Superior temporal gyrus (tissue), 1 donor: ENCODE results near the gene UBE2E2.
"Not testable (repeated sequence)": the region's sequence is repeated elsewhere in the genome, so short reads cannot be mapped to it uniquely, and the experiment has no call there.

Experiments
- DNase-seq: peaks from one replicate; pipeline ENCODE4 v3.0.0-alpha.2; 2016; ENCODE audit errors: extremely low spot score

Gene UBE2E2

DNA sequence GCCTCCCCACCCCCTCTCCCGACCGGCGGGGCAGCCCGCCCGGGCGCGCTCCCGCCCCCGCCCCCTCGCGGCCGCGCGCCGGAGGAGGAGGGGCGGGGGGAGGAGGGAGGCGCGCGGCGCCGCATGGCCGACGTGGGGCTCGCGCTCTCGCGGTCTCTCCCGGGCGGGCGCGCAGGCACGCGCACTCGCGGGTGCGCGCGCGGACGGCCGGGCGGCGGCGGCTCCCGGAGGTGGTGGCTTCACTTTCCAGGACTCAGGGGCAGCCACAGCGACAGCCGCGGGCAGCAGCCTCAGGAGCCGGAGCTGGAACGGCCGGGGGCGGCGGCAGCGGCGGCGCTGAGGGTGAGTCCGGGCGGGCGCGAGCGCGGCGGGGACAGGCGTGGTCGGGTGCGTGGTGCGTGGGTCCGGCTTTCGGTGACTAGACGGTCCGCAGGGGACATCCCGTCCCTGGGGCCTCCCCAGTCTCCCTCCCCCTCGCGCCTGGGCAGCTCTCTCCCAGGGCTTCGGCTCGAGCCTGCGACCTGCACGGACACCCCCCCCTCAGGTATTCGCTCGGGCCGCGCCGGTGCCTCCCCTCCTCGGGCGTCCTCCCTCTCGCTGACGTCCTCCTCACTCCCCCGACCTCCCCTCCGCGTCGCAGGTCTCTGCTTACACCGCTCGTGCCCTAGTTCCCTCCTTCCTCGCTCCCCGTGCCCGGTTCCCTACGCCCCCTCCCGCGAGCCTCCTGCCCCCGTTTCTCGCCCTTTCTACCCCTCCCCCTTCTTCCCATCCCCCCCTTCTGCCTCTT is at the start of gene UBE2E2:
UBE2E2 (plus strand) TSS at position 407 of the 787 bp plus-strand sequence.
- no peak for DNase-seq

DNA sequence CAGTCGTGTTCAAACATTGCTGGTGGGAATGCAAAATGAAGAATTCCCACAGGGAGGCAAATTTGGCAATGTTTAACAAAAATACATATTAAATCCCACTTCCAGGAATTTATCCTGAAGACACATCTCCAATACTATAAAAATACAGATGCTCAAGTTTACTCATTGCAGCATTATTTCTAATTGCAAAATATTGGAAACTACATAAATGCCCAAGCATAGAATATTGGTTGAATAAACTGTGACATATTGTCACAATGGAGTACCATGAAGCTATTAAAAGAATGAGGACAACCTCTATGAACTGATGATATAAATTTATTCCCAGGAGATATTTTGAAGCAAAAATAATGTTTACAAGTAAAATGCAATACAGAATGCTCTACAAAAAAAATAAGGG is 49.7 kb upstream of the UBE2E2 start:
- no peak for DNase-seq

DNA sequence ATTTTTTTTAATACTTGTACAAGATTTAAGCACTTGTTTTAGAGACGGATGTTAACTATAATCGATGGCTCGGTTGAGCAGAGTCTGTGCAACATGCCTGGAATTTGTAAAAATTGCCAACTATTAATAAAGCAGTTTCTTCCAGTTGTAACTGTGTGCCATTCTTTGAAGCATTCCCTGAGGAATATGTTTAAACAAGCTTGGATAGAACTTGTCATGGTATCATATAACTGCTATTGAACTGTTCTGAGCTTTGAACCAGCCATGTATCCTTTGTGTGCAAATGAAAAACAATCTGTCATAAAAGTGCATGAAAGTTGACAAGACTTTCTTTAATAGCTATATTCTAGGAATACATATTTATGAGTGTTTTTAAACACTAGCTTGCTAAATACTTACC is 45.8 kb upstream of the UBE2E2 start:
- DNase-seq: no peak

DNA sequence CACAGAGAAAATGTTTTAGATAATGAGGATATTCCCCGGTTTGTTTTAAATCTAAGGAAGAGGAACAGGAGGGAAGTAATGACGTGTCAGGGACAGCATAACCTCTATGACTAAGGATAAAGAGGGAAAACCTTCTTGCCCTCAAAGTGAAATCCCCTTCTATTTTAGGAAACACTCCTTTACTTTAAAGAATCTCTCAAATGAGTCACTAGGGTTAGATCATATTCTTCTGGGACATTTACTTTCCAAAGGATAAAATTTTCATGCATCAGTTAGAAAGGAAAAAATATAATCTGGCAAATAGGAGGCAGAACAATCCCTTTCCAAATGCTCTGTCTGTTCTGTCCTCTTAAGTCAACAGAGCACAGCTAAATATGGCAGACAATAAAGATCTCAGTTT is 43.2 kb upstream of the UBE2E2 start:
- no peak for DNase-seq

DNA sequence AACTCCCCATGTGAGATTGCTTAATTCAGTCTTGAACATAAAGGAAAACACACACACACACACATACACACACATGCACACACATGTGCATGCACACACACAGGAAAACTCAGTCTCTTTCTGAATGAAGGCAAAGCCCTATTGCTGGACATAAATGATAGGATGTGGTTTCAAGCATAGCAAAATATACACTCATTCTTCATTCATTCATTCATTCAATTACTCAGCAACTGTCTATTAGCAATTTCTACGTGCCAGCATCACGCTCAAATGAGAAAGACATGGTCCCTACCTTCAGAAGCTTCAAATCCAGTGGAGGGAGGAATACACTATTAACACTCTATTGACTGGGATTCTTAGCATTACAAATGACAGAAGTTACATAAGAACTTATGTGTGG is 41.8 kb upstream of the UBE2E2 start:
- DNase-seq: no peak

DNA sequence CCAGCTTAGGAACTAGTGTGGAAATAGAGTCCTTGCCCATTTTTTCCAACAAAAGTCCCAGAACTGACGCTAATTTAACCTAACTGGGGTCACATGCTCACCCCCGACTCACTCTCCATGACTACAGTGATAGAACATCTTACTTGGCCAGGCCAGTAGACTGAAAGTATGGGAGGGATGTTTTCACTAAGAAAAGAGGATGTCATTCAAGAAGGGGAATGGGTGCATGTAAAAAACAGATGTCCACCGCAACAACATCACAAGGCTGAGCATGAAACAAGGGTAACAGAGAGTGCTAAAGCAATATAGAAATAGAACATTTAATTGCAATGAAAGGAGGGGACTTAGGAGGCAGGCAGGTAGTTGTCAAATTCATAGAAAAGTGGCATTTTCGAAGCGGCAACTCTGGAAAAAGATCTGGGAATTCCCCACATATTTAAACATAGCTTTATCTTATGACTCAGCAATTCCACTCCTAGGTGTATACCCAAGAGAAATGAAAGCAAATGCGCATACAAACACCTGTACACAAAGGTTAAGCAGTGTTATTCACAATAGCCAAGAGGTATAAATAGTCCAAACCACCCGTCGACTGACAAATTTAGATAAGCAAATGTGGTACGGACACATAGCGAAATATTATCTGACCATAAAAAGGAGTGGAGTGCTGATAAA is 41.1 kb upstream of the UBE2E2 start:
- DNase-seq: no peak

DNA sequence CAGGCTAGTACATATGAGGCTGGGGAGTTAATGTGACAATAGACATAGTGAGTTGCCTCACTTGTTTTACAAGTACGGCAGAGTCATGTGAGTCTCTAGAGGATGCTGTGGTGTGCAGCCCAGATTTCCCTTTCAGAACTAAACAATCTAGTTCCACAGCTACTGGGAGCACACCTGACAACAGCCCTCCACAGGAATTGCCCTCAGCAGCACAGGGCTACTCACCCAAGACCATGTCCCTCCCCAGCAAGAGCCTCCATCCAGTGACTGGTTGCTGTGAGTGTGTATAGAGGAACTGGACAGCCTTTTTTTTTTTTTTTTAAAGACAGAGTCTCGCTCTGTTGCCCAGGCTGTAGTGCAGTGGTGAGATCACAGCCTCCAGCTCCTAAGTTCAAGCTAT is 40.2 kb upstream of the UBE2E2 start:
- DNase-seq: no peak

DNA sequence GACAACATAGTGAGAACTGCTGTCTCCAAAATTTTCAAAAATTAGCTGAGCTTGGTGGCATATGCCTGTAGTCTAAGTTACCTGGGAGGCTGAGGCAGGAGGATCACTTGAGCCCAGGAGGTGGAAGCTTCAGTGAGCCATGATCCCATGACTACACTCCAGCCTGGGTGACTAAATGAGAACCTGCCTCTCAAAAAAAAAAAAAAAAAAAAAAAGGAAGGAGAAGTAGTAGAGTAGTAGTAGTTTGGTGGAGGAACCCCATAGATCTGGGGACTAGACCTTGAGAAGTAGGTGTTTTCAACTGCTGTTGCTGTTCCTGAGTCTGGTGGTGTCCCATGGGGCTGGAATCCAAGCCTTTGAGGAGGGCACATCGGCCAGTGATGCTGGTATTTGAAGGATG is 38.4 kb upstream of the UBE2E2 start:
- DNase-seq: no peak

DNA sequence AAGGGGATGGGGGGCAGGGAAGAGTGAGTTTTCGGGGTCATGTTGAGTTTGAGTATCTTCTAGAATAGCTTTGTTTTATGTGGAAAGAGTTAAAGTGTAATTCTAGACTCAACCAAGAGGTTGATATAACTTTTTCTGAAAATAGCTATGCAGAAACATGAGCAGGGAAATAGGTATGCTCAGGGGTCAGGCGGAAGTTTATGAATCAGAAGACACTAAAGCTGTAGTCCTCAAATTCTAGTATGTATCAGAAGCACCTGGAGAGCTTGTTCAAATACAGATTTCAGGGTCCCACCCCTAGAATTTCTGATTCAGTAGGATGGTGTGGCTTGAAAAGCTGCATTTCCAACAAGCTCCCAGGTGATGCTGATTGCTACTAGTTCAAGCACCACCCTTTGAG is 37.6 kb upstream of the UBE2E2 start:
- no peak for DNase-seq

DNA sequence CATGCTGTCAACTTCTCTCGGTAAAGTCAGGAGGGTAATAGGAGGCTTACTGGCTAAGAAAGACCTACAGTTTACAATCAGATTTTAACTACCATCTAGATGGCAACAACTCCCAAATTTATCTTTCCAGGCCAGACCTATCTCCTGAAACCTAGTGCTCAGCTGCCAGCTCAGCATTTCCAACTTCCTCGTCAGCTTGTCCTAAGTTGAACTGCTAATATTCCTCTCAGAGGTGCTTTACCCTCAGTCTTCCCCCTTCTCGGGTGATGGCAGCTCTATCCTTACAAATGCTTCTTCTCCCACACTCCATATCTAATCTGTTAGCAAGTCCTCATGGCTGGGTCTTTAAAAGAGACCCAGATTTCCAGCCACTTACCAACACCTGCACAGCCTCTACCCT is 36.9 kb upstream of the UBE2E2 start:
- DNase-seq: no peak

DNA sequence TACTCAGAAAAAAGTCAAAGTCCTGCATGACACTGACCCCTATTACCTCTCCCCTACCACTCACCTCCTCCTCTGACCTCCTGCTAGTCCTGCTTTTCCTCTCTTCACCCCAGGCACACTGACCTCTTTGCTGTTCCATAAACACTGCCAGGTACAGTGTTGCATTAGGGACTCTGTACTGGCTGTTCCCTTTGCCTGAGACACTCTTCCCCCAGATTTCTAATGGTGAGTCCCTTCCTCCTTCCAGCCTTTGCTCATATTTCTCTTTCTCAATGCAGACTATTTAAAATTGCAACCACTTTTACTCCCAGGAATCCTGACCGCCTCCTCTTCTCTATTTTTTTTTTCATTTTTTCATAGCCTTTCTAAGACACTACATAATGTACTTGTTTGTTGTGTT is 36.3 kb upstream of the UBE2E2 start:
- no peak for DNase-seq

DNA sequence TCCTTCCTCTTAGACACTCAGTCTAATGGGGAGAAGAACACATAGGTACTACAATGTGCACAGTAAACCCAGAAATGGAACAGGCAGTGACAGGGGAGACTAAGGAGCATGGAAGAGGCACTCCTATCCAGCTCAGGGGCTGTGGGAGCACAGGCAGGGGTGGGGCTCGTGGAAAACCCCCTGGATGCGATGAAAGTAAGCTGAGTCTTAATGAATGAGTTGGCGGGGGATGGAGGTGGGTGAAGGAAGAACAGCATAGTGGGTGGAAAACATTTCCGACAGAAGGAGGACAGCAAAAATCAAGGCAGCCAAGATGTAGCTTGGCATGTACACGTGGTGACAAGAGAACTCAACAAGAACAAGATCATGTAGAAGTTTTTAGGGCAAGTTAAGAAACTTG is 33.6 kb upstream of the UBE2E2 start:
- DNase-seq: peak; percentile 41

DNA sequence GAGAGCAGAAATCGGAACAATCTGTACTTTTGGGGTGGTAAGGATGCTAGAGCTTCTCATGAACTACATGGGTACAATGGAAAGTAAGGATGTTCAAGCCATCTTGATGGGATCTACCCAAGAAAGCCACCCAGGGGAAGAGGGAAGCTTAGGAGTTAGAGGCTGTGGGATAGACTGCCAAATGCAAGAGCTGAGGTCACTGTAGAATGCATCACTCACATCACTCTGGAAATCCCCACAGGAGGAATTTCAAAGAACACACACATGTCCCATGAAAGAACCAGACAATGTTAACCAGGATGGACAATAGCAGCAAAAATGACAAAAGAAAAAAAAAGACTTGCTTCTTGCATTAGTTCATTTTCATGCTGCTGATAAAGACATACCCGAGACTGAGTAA is 32.8 kb upstream of the UBE2E2 start:
- DNase-seq: no peak

DNA sequence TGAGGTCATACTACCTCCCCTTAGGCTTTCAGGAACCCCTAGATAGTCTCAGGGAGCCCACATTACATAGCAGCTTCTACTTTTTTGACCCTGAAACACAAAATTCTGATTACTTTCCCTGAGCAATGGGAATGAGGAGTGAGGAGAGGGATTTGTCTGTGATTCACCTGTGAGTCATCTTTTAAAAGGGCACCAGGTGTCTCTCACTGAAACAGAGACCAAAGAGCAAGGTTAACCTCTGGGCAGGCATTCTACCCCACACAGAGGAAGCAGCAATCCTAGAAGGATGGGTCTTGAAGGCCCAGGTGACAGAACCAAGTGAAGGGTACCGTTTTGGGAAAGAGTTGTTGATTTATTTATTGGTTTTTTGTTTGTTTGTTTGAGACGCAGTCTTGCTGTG is 31.1 kb upstream of the UBE2E2 start:
- DNase-seq: no peak

DNA sequence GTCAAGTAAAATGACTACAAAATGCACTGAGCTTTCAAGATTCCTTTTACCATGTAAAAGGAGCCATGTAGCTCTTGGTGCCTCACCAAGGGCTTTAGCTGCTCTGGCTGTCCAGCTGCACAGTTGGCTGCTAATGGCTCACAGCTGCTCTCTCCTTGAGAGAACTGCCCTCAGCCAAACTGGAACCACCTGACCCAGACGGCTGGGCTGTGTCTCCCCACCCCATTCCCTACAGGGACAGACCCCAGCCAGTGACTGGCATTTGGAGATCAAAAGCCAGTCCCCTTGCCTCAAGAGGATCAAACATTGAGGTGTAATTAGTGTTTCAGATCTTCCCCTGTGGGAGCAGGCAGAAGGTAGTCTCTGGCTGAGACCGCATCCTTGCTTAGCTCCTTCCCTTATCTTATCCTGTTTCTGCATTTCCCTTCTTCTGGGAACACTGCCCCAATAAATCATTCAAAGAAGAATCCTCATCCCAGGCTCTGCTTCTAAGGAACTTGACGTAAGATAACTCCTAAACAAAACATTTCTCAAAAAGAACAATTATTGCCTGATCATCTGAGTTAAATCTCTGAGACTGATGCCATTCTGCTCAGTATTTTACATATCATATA is 28.6 kb upstream of the UBE2E2 start:
- no peak for DNase-seq

DNA sequence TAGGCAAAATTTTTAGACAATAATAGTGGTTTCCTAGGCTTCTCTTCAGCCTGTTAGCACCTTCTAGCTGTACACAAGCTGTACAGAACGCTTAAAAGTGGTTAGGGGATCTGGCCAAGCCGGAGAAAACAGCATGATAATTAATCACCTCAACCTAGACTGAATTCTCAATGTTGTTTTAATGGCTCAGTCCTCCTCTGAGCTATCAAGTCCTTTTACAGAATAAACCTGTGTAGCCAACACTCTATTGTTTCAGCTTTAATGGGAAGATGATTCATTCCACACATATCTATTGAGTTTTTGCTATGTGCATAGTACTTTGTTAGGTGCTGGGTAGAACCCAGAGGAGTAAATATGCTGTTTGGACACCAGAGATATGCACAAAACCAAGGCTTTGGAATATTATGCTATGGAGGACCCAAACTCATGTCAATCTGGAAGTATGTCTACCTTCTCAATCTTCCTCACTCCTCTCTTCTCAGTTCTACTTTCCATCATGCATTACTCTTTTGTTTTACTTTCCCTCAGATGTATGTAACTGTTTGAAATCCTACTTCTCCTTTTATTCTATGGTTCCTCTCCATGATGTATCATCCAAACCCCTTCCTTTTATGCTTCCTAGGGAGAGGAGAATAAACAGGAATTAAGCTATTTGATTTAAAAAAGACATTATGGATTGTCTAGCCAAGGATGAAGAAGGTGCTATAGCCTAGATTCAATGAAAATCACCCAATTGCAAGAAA is 27.6 kb upstream of the UBE2E2 start:
- no peak for DNase-seq

DNA sequence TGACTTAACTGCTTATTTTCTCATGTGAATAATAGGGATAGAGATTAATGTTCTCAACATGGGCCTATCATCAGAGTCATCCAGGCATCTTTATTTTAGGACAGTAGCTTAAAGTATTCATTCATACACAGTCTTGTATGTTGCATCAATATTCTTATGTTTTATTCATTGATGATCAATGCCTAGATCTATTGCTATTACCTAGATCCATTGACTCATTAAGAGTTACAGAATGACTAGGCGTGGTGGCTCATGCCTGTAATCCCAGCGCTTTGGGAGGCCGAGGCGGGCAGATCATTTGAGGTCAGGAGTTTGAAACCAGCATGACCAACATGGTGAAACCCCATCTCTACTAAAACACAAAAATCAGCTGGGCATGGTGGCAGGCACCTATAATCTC is 26.3 kb upstream of the UBE2E2 start:
- DNase-seq: not testable (repeated sequence)

DNA sequence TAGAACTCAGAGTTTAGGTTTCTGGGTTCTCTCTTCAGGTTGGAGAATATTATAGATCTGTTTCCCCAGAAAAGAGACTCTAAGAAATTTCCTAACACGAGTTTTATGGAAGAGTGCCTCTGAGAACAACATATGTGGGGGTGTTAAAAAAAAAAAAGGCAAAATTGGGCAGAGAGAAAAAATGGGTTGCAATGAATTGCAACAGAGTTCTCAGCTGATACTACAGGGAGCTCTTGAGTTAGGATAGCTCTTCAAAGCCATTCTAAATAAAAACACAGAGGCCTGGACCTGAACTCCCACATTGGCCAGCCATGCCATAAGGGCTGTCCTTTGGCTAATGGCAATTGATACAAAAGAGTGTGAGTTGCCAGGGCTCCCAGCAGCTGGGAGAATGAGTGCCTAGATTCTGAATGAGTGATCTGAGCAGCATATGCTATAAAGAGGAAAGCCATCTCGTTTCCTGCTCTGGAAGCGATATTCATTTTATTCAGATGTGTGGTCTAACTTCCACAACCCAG is 20.1 kb upstream of the UBE2E2 start:
- no peak for DNase-seq

DNA sequence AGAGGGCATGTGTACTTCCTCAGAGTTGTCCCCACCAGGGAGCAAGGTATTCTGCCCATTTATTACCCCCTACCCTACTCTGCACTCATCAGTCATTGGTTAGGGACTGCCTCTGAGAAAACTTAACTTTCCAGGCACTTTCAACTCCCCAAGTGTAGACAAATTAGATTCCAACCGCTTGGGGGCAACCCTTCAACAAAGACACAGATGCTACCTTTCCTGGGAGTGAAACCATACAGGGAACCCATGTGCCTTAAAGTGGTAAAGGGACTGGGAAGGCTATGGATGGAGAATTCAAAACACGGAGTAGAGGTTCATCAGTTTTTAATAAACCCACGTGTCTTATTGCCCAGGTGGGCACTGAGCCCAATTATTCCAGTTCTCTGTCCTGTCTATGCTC is 19.4 kb upstream of the UBE2E2 start:
- peak; percentile 73 for DNase-seq

DNA sequence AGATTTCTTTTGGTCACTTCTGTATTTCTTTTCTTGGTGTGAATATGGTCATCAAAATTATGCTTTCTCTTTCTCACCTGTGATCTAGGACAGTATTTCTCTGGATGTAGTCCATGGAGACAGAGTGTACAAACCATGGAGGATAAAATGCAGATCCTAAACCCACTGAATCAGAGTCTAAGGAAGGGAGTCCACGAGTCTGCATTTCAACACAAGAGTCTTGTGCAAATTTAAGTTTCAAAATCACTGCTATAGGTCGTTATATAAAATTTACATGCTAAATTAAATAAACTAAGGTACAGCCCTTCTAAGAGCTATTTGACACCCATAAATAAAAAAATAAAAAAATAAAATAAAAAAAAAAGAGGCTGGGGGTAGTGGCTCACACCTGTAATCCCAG is 17.3 kb upstream of the UBE2E2 start:
- DNase-seq: no peak

DNA sequence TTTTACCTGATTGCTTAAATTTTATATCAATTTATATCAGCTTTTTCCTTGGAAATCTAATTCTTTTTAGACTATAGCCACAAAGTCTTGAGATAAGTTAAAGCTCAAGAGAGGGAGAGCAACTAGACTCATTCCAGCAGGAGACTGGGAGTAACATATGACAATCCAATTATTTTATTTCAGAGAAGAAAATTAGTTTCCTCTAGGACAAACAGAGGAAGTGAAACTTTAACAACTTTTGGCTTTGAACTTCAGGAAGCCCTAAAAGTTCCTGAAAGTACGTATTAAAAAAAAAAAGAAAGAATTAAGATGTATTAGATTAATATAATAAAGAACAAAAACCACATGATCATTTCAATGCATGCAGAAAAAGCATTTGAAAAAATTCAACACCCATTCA is 13.9 kb upstream of the UBE2E2 start:
- no peak for DNase-seq

DNA sequence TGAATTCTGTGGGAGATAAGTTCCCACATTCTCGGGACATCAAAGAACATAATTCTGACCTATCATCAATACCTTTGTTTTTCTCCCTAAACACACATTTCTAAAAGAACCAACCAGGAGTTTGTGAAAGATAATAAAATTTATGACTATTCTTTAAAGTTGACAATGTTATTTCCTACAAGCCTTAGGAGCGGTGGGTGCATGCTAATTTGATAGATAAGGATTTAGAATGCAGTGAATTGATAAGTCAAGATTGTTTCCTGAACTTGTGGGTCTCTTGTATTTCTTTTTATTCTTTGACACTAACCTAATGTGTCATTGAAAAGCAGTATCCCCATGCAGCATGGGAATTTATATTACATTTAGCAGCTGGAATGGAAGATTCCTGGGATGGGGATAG is 10.3 kb upstream of the UBE2E2 start:
- no peak for DNase-seq
